ENCODE data around the gene ZNF157. TPM values are rescaled to one million over a fixed set of nuclear protein-coding genes. Genes with fewer than 3 reads are reported as not detected.
A peak's percentile ranks its signal among the peaks of the same experiment; 100 is the strongest.
"Not testable (repeated sequence)": the region's sequence is repeated elsewhere in the genome, so short reads cannot be mapped to it uniquely, and the experiment has no call there.

ZNF157 gene
- total RNA-seq, 1 experiment from 2014 or later: not detected

GRCh38 chrX:47366041-47366722 lies 4.2 kb upstream of the ZNF157 start:
- peaks cover 8% of the 10 kb centered on the region for H3K4me1 Mint-ChIP-seq (ENCODE audit: low read depth, unreplicated experiment)
- CTCF ChIA-PET: no interaction called here
- H3K27ac Mint-ChIP-seq (ENCODE audit: unreplicated experiment): no peak overlapping the region
- peaks cover 4% of the 10 kb centered on the region for H3K9me3 Mint-ChIP-seq (ENCODE audit: low read depth, unreplicated experiment)
- BruUV-seq (replicated peaks): no TSS peak
- H3K36me3 Mint-ChIP-seq (ENCODE audit: insufficient read depth, unreplicated experiment): peaks cover 12% of the 10 kb centered on the region
- no peak for TF ChIP-seq CTCF (IDR thresholded peaks at IDR 0.05; ENCODE audit: unreplicated experiment)
- H3K27me3 Mint-ChIP-seq (ENCODE audit: unreplicated experiment): no peaks in the 10 kb centered on the region
- intact Hi-C loops (cut with micrococcal nuclease; ENCODE audit: unreplicated experiment): no loop called here
- DNase-seq: no peak
- no peak overlapping the region for H3K4me3 Mint-ChIP-seq (ENCODE audit: low read depth, unreplicated experiment)

- Mint-ChIP-seq H3K9me3 (ENCODE audit: low read depth, unreplicated experiment) (no peaks in the 10 kb centered on the region), H3K36me3 (ENCODE audit: insufficient read depth, unreplicated experiment) (peaks cover 5% of the 10 kb centered on the region), H3K4me1 (ENCODE audit: low read depth, unreplicated experiment) (no peaks in the 10 kb centered on the region), H3K27me3 (ENCODE audit: unreplicated experiment) (no peaks in the 10 kb centered on the region), H3K4me3 (ENCODE audit: low read depth, unreplicated experiment) (no peak overlapping the region), H3K27ac (ENCODE audit: unreplicated experiment) (no peak overlapping the region)
- DNase-seq: no peak
- CTCF ChIA-PET: no interaction called here
- intact Hi-C loops (cut with micrococcal nuclease; ENCODE audit: unreplicated experiment): no loop called here
- BruUV-seq (replicated peaks): no TSS peak
- TF ChIP-seq CTCF (IDR thresholded peaks at IDR 0.05; ENCODE audit: unreplicated experiment): no peak
These were observed 2.8 kb downstream of the ZNF157 start for GRCh38 chrX:47373198-47373597.

GRCh38 chrX:47380268-47380667 lies 9.9 kb downstream of the ZNF157 start:
- H3K4me1 Mint-ChIP-seq (ENCODE audit: low read depth, unreplicated experiment): no peaks in the 10 kb centered on the region
- TF ChIP-seq CTCF (IDR thresholded peaks at IDR 0.05; ENCODE audit: unreplicated experiment): no peak
- CTCF ChIA-PET: no interaction called here
- no peaks in the 10 kb centered on the region for H3K9me3 Mint-ChIP-seq (ENCODE audit: low read depth, unreplicated experiment)
- DNase-seq: no peak
- no peak overlapping the region for H3K27ac Mint-ChIP-seq (ENCODE audit: unreplicated experiment)
- H3K27me3 Mint-ChIP-seq (ENCODE audit: unreplicated experiment): peaks cover 8% of the 10 kb centered on the region
- peaks cover 5% of the 10 kb centered on the region for H3K36me3 Mint-ChIP-seq (ENCODE audit: insufficient read depth, unreplicated experiment)
- H3K4me3 Mint-ChIP-seq (ENCODE audit: low read depth, unreplicated experiment): no peak overlapping the region
- intact Hi-C loops (cut with micrococcal nuclease; ENCODE audit: unreplicated experiment): no loop called here
- no TSS peak for BruUV-seq (replicated peaks)

GRCh38 chrX:47380837-47381236 lies 10.5 kb downstream of the ZNF157 start:
- H3K9me3 Mint-ChIP-seq (ENCODE audit: low read depth, unreplicated experiment); H3K27ac Mint-ChIP-seq (ENCODE audit: unreplicated experiment); H3K4me3 Mint-ChIP-seq (ENCODE audit: low read depth, unreplicated experiment); H3K36me3 Mint-ChIP-seq (ENCODE audit: insufficient read depth, unreplicated experiment); CTCF ChIA-PET; BruUV-seq (replicated peaks); DNase-seq; intact Hi-C loops (cut with micrococcal nuclease; ENCODE audit: unreplicated experiment); H3K27me3 Mint-ChIP-seq (ENCODE audit: unreplicated experiment); H3K4me1 Mint-ChIP-seq (ENCODE audit: low read depth, unreplicated experiment): not testable (repeated sequence)

GRCh38 chrX:47384502-47384901 lies 14.1 kb downstream of the ZNF157 start:
- Mint-ChIP-seq H3K4me3 (ENCODE audit: low read depth, unreplicated experiment) (no peak overlapping the region), H3K27ac (ENCODE audit: unreplicated experiment) (no peak overlapping the region), H3K27me3 (ENCODE audit: unreplicated experiment) (peaks cover 10% of the 10 kb centered on the region), H3K9me3 (ENCODE audit: low read depth, unreplicated experiment) (no peaks in the 10 kb centered on the region), H3K36me3 (ENCODE audit: insufficient read depth, unreplicated experiment) (no peaks in the 10 kb centered on the region), H3K4me1 (ENCODE audit: low read depth, unreplicated experiment) (no peaks in the 10 kb centered on the region)
- intact Hi-C loops (cut with micrococcal nuclease; ENCODE audit: unreplicated experiment): loop anchor here (2.0 kb wide), 1 partner anchor 192 kb away; the partner anchor contains the start of gene UBA1
- CTCF ChIA-PET: interaction anchor here (0.6 to 1.3 kb wide), 6 partner anchors 72 to 891 kb away, joined by 3 to 6 read pairs (median 4); no protein-coding TSS in a partner anchor
- BruUV-seq (replicated peaks): no TSS peak
- DNase-seq: peak; percentile 78
- TF ChIP-seq CTCF (IDR thresholded peaks at IDR 0.05; ENCODE audit: unreplicated experiment): peak; percentile 53
